ENCODE data around the gene CPT1B. TPM values are rescaled to one million over a fixed set of nuclear protein-coding genes. Genes with fewer than 3 reads are reported as not detected.

The CPT1B gene
- total RNA-seq, 2 experiments from 2014 or later = 40.7 to 44.0 TPM

DNA sequence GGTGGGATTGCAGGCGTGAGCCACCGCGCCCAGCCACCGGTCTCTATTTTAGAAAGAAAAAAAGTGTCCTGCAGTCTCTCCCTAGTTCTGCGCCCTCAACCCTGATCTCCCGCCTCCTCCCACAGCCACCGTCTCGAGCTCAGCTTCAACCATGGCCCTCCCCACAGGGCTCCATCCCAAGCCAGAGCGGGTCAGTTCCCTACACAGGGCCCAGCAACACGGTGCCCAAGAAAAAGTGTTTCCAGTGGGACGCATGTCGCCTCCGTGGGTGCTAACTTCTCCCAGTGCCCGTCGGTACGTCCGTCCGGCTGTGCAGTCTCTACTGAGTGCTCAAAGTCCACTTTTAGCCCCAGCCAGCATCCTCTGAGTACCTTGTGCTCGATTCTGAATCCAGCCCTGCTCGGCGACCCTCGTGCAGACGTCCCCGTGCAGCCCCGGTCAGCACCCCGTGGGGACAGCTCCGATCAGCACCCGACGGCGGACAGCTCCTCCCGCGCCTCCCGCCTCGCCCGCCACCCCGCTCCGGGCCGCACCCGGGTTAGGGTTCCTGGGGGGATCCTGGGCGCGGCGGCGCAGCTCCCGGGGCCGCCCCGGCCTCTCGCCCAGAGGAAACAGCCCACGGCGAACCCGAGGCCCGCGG, 21.7 kb upstream of the CPT1B start:
- CTCF ChIA-PET = interaction anchor here (0.7 kb wide), 1 partner anchor 37 kb away, joined by 3 read pairs; the partner anchor contains the start of gene SYCE3
- POLR2A ChIA-PET = no interaction called here

DNA sequence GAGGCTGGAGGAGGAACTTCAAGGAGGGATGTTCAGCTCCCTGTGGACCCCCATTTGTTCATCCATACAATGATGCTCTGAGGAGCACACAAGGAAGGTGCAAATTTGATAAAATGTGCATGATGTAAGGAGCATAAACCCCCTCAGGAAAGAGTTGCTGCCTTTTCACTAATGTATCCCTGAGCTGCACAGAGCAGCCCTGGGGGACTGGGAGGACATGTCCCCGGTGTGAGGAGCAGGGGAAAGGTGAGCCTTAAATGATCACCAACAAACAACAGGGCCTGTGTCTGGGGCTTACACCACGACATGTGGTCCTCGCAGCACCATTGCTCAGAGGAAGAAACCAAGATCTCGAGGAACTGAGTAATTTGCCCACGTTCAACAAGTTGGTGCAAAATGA, 18.9 kb upstream of the CPT1B start:
- POLR2A ChIA-PET = no interaction called here
- CTCF ChIA-PET = no interaction called here

DNA sequence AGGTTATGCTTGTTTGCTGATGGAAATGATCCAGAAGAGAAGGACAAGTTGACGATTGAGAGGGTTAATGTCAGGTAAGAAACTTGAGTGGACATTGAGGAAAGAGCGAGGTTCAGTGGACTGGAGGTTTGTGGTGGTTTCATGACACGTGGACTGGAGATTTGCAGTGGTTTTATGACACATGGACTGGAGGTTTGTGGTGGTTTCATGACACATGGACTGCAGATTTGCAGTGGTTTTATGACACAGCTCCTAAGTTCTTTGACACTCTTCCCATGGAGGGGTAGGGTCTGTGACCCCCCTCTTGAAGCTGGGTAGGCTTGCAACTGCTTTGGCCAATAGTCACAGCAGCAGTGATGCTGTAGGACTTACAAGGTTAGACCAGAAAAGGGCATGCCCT, 17.0 kb upstream of the CPT1B start:
- ChIA-PET CTCF (no interaction called here), POLR2A (interaction anchor here (0.7 kb wide), 1 partner anchor 87 kb away, joined by 3 read pairs; the partner anchor contains the start of genes LMF2 and NCAPH2)

DNA sequence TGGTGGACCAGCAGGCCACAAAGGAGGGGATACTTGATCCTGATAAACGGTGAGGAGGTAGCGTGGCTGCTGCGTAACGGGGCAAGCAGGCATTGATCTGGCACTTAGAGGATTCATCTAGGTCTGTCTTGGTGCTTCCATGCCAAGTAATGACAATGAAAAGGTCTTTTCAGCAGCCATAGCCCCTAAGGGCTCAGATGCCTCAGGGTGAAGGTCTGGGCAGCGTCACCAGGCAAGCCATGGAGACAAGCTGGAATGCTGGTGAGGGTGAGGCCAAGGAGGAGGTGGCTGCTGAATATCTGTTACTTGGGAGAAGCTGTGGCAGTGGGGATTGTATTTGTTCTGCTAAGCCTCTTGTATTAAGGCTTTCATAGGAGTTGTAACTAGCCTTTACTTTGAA, 9.2 kb upstream of the CPT1B start:
- CTCF ChIA-PET = interaction anchor here (1.0 to 1.6 kb wide), 3 partner anchors 9 to 33 kb away, joined by 3 to 4 read pairs (median 3); partner anchors contain the start of genes CPT1B and SYCE3
- POLR2A ChIA-PET = no interaction called here

DNA sequence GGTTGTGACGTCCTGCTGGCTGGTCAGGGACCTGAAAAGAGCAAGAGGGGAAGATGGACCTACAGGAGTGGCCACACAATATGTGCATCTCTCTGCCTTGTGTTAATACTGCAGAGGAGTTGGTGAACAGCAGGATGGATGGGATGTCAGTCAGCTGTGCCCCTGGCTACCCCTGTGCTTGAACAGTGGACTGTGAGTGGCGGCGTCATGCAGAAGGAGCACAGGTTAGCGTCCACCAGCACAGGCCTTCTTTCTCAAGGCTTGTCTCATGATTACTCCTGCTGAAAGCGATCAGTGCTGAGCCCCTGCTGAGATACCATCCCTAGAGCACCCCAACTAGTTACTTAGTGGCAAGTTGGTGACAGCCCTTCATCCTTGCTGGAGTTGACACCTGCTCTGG, 8.2 kb upstream of the CPT1B start:
- ChIA-PET CTCF (interaction anchor here (1.0 to 1.6 kb wide), 3 partner anchors 8 to 34 kb away, joined by 3 to 4 read pairs (median 3); partner anchors contain the start of genes CPT1B and SYCE3), POLR2A (no interaction called here)

DNA sequence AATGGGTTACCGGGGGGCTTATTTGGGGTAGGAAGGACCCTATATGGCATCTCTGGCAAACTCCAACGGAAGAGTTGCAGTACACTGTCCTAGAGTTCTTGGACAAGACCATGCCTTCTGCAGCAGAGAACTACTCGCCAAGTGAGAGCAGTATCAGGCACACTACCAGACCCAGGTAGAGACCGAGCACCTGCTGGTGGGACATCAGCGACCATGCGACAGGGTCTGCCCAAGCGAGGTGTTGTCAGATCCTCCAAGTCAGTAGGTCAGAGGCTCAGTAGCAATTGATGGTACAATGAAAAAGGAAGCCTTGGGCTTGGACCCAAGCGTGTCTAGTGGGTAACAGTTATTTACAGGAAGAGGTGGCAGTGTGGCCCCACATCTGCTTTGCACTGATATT, 7.6 kb upstream of the CPT1B start:
- CTCF ChIA-PET = interaction anchor here (2.1 kb wide), 1 partner anchor 23 kb away, joined by 7 read pairs; the partner anchor contains the start of gene SYCE3
- POLR2A ChIA-PET = interaction anchor here (0.5 kb wide), 1 partner anchor 172 kb away, joined by 3 read pairs; no protein-coding TSS in a partner anchor

DNA sequence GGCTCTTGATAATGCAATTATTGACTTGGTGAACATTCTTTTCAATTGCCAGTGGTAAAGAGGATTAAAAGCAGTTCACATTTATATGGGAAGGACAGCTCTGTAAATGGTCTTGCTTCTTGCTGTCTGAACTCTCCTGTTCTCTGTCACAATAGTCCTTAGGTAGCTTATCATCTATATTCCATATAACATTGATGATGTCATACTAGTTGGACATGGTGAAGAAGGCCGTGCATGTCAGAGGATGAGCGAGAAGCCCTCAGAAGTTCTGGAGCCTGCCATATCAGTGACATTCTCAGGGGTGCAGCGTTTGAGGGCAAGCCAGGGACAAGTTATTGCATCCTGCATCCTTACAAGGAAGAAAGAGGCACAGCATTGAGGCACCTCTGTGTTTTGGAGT, 7.0 kb upstream of the CPT1B start:
- ChIA-PET POLR2A (interaction anchor here (0.5 to 1.2 kb wide), 2 partner anchors 60 to 173 kb away, joined by 3 to 4 read pairs; no protein-coding TSS in a partner anchor), CTCF (interaction anchor here (1.0 to 2.1 kb wide), 2 partner anchors 22 to 35 kb away, joined by 3 to 7 read pairs; partner anchors contain the start of gene SYCE3)

DNA sequence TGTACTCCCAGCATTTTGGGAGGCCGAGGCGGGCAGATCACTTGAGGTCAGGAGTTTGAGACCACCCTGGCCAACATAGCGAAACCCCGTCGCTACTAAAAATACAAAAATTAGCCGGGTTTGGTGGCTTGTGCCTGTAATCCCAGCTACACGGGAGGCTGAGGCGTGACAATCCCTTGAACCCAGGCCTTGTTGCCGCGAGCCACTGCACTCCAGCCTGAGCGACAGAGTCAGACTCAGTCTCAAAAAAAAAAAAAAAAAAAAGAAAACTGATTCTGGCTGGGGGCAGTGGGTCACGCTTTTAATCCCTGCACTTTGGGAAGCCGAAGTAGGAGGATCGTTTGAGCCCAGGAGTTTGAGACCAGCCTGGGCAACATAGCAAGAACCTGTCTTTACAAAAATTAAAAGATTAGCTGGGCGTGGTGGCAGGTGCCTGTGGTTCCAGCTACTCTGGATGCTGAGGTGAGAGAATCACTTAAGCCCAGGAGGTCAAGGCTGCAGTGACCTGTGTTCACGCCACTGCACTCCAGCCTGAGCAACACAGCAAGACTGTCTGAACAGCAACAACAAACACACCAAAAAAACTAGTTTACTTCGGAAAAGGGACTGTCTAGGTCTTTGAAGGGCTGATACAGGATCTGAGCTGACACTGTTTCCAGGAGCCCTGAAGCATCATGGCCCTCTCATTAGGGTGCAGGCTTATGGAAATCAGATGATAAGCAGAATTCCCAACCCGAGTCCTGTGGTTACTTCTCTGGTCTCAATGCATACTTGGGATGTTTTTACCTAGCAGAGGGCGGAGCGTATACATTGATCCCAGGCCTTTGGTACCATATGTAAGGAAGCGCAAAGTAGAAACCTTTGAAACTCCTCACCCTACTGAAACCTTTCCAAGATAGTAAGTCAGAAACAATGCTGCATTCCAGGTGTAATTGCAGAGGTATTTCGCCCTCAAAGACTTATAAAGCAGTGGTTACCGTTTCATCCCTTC, 6.2 kb upstream of the CPT1B start:
- POLR2A ChIA-PET = interaction anchor here (0.7 to 1.2 kb wide), 4 partner anchors 44 to 93 kb away, joined by 3 to 6 read pairs (median 4); partner anchors contain the start of gene TYMP
- CTCF ChIA-PET = interaction anchor here (1.0 to 2.1 kb wide), 2 partner anchors 22 to 36 kb away, joined by 3 to 7 read pairs; partner anchors contain the start of gene SYCE3

DNA sequence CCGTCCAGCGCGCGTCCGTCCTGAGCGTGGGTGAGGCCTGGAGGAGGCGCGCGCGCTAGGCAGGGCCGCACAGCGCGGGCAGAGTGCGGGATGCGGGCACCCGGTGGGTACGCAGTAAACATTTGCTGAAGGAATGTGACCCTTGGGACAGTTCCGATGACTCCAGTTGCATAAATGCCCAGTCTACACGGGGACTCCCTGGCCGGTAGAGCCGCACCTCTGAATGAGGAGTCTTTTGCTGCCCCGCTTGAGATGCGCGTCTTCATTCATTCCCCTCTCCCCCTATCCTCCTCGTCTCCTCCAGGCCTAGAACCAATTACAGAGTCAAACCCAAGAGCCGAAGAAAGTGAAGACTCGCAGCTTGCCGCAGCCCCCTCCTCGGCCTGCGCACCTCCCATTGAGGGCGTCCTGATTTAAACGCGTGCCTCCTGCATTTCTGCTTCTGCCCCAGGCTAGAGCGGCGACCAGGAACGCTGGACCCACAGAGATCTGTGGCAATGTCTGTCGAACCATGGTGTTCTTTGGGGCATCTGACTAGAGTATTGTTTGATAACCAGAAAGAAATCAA, 5.2 kb upstream of the CPT1B start:
- CTCF ChIA-PET = interaction anchor here (1.6 to 3.1 kb wide), 2 partner anchors 20 to 58 kb away, joined by 7 to 21 read pairs; partner anchors contain the start of genes SCO2 and SYCE3

DNA sequence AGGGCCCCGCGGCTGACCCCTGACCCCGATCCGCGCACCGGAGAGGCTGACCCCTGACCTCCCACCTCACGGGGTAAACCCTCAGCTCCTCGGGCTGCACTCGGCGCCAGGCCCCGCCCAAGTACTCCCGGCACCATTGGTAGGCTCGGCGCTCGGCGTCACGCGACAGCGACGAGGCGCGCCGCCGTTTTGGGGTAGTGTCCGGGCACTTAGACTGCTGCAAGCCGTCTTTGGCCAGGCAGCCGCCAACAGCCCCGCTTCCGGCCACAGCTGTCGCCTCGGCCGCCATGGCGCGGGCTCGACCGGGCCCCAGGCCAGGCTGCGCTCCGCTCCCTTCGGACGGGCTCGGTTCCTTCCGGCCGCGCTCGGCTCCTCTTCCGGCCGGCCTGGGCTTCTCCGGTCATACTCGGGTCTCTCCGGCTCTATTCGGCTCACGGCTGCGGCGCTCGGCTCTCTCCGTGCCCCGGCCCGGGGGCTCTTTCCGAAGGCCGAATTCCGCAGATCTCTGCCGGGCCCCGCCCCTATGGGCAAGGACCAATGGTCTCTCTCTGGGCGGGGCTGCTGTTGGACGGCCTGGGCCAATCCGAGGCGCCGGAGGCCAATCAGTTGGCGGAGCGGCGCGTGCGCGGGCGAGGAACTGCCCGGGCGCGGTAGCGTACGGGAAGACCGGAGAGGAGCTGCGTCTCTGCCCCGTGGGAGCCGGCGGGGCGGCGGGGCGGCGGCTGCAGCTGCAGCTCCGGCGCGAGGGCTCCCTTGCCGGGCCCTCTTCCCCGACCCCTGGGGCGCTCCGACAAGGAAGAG, 4.5 kb upstream of the CPT1B start, which contains the start of gene CHKB:
Gene CHKB (minus strand): TSS at position 357 of the 801 bp plus-strand sequence. CDS start 68 bp downstream, at position 289.
- ChIA-PET POLR2A (interaction anchor here (0.6 to 1.9 kb wide), 5 partner anchors 35 to 74 kb away, joined by 3 to 7 read pairs (median 3); partner anchors contain the start of genes NCAPH2 and TYMP), CTCF (interaction anchor here (1.0 to 3.1 kb wide), 4 partner anchors 19 to 85 kb away, joined by 3 to 21 read pairs (median 5); partner anchors contain the start of genes SCO2 and SYCE3)

More for the DNA sequence above, 5.2 kb upstream of the CPT1B start:
- POLR2A ChIA-PET = interaction anchor here (0.6 to 1.9 kb wide), 5 partner anchors 35 to 75 kb away, joined by 3 to 7 read pairs (median 5); partner anchors contain the start of genes NCAPH2 and TYMP

DNA sequence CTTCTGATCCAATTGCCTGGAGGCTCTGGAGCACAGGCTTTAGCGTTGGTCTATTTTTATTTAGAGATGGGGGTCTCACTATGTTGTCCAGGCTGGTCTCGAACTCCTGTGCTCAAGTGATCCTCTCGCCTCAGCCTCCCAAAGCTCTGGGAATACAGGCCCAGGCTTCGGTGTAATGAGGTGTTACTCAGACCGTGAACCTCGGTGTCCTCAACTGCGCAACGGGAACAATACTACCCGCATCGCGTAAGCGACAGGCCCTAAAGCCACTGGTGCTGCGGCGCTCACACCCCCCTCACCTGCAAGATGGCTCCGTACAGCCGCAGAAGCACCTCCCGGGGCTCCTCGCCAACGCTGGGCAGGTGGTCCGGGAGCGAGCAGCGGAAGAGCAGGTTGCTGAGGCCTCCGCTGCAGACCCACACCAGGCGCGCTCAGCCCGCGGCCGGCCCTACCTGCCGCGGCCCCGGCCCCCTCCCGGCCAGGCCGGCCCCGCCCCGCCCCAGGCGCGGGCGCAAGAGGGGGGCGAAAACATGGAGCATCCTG, 3.8 kb upstream of the CPT1B start:
- ChIA-PET CTCF (interaction anchor here (1.0 to 3.1 kb wide), 5 partner anchors 8 to 84 kb away, joined by 3 to 21 read pairs (median 3); partner anchors contain the start of genes SCO2 and SYCE3), POLR2A (interaction anchor here (1.0 to 1.9 kb wide), 2 partner anchors 34 to 51 kb away, joined by 3 to 7 read pairs; no protein-coding TSS in a partner anchor)

DNA sequence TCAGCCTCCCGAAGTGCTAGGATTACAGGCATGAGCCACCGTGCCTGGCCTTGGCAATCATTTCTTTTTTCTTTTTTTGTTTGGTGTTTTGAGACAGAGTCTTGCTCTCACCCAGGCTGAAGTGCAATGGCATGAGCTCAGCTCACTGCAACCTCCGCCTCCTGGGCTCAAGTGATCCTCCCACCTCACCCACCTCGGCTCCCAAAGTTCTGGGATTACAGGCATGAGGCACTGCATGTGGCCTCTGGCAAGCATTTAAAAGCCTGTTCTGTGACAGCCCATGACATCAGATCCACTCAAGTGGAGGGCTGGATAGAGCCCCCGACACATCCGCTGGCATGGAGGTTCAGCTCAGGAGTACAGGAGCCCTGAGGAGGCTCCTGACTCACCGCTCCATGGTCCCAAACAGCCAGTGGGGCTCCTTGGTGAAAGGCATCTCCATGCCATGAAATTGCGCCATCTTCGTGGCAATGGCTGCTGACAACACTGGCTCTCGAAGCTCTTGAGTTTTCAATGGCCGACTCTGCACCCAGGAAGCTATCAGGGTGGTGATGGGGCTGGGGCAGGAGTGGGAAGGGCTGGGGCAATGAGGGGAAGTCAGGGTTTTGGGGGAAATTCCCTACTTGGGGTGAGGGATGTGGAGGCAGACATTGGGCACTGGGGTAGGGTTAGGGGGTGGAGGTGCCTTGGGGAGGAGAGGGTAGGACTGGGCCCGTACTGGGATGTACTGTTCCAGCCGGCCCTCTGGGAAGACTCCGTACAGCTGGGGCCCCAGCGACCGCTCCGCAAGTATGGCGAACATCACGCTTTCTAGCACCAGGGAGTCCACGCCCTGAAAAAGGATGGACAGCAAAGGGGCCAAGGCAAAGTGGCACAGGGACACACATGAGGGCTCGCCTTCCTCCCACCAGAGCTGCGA, 3.1 kb upstream of the CPT1B start:
- ChIA-PET CTCF (interaction anchor here (0.7 to 3.1 kb wide), 4 partner anchors 9 to 111 kb away, joined by 3 to 21 read pairs (median 3); partner anchors contain the start of gene SYCE3), POLR2A (interaction anchor here (1.0 to 1.9 kb wide), 2 partner anchors 33 to 50 kb away, joined by 3 to 7 read pairs; no protein-coding TSS in a partner anchor)

DNA sequence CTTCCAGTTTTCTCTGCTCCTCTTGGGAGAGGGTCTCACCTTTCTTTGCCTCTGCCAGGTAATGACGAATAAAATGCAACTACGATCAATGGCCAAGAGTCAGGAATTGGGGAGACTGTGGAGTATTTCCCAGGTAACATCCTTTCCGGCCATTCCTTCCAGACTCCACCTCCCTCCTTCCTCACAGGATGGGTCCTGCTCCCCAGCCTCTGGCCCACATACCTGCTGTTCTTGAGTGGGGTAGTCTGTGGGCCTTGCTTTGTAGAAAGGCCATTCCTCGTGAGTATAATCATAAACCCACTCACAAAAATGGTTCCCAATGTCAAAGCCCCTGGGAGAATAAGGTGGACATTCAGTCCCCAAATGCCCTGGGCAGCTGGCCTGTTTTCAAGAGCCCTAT, 1.5 kb upstream of the CPT1B start:
- ChIA-PET CTCF (no interaction called here), POLR2A (no interaction called here)

DNA sequence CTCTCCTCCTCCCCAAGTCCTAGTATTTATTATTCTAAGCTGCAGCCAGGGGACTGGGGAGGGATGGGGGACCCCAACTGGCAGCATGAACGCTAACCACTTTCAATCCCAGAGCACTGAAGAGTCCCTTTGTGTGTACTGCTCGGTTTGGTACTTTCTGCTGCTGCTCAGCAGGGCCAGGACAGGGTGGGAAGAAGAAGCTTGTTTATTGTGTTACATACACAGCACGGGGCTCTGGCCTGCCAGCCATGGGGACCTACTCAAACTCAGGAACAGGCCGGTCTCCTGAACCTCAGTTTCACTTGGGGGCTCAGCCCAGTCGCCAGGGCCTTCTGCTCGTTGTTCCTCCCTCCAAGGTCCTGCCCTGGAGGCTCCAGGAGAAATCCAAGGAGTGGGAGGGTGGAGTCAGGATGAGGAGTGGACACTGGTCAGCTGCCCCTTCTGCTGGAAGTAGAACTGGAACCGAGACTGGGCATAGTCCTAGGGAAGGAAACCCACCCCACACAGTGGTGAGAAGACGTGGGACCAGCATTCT, 616 bp upstream of the CPT1B start:
- ChIA-PET CTCF (interaction anchor here (0.6 to 1.0 kb wide), 2 partner anchors 8 to 41 kb away, joined by 3 read pairs; no protein-coding TSS in a partner anchor), POLR2A (interaction anchor here (0.6 to 0.9 kb wide), 2 partner anchors 30 to 335 kb away, joined by 3 read pairs; no protein-coding TSS in a partner anchor)

DNA sequence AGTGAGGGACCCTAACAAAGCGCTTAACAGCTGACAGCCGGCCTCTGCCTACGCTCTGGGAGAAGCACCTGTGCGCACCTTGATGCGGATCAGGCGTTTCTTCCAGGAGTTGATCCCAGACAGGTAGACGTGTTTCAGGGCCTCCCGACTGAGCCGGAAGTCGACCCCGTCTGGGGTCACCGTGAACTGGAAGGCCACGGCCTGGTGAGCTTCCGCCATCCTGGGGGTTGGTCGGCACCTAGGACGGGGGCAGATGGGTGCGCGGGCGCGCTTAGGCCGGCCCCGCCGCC, 585 bp downstream of the CPT1B start:
- POLR2A ChIA-PET = no interaction called here
- CTCF ChIA-PET = interaction anchor here (0.9 to 1.6 kb wide), 2 partner anchors 15 to 79 kb away, joined by 3 to 8 read pairs; partner anchors contain the start of gene SYCE3

Data from activated CD8-positive, alpha-beta memory T cell treated with anti-CD3 and anti-CD28 coated beads for 36 hours (primary cell).